ENCODE results near the gene PACSIN1.

GRCh38 chr6:34478796-34479195, 12.9 kb downstream of the PACSIN1 start:
- TF ChIP-seq CTCF (IDR thresholded peaks at IDR 0.05) (no peak), POLR2A (IDR thresholded peaks at IDR 0.05) (no peak)
